Measurements from ENCODE around the gene SPSB2. TPM values are rescaled to one million over a fixed set of nuclear protein-coding genes. Genes with fewer than 3 reads are reported as not detected.

SPSB2 gene
- polyA plus RNA-seq, 1 donor from 2014 or later: 12.8 TPM

DNA sequence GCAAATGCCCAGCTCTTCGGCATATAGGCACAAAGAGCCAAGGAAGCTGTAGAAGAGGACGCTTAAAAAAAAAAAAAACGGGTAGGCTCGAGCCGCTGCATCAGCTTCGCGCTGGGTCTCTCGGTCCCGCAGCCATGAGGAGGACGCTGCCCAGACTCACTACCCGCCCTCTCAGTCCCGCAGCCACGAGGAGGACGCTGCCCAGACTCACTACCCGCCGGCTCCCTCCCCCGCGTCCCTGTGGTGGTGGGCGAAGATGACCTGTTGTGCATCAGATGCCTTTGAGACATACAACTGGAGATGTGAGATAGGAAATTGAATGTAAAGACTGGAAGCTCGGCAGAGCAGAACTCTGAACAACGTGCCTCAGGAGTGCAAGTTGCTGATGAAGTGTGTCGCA, 11.4 kb upstream of the SPSB2 start:
- Histone ChIP-seq H3K4me3 (ENCODE audit: low read length) (no peak overlapping the region), H3K9me3 (ENCODE audit: low read length) (no peaks in the 10 kb centered on the region), H3K9me2 (ENCODE audit: insufficient read depth, low read length) (no peaks in the 10 kb centered on the region), H2AFZ (ENCODE audit: low read depth, low read length) (no peak overlapping the region), H3K27me3 (ENCODE audit: insufficient read depth, low read depth, low read length) (no peaks in the 10 kb centered on the region), H3K9ac (ENCODE audit: low read length) (no peak overlapping the region), H3K36me3 (ENCODE audit: insufficient read depth, low read length) (no peaks in the 10 kb centered on the region), H3K79me2 (replicated peaks; ENCODE audit: insufficient read depth, low read length) (no peaks in the 10 kb centered on the region), H4K20me1 (ENCODE audit: insufficient read depth) (no peaks in the 10 kb centered on the region), H3K4me2 (ENCODE audit: low read length) (no peak overlapping the region), H3F3A (ENCODE audit: insufficient read depth, low read length, poor library complexity, severe bottlenecking) (no peaks in the 10 kb centered on the region), H3K27ac (ENCODE audit: low read length) (no peak overlapping the region)
- TF ChIP-seq MXI1 (conservative IDR thresholded peaks at IDR 0.05; ENCODE audit: poor library complexity, severe bottlenecking) (no peak), REST (IDR thresholded peaks at IDR 0.05; ENCODE audit: borderline replicate concordance) (no peak), EP300 (conservative IDR thresholded peaks at IDR 0.05; ENCODE audit: poor library complexity, severe bottlenecking) (no peak), RAD21 (conservative IDR thresholded peaks at IDR 0.05) (no peak), POLR2AphosphoS5 (IDR thresholded peaks at IDR 0.05) (no peak), SMC3 (conservative IDR thresholded peaks at IDR 0.05; ENCODE audit: poor library complexity) (no peak), EZH2 (IDR thresholded peaks at IDR 0.05; ENCODE audit: borderline replicate concordance, insufficient read depth, low read length, poor library complexity, severe bottlenecking) (no peak), TAF1 (IDR thresholded peaks at IDR 0.05; ENCODE audit: low read depth) (no peak)
- TF ChIP-seq, protein P1, sequence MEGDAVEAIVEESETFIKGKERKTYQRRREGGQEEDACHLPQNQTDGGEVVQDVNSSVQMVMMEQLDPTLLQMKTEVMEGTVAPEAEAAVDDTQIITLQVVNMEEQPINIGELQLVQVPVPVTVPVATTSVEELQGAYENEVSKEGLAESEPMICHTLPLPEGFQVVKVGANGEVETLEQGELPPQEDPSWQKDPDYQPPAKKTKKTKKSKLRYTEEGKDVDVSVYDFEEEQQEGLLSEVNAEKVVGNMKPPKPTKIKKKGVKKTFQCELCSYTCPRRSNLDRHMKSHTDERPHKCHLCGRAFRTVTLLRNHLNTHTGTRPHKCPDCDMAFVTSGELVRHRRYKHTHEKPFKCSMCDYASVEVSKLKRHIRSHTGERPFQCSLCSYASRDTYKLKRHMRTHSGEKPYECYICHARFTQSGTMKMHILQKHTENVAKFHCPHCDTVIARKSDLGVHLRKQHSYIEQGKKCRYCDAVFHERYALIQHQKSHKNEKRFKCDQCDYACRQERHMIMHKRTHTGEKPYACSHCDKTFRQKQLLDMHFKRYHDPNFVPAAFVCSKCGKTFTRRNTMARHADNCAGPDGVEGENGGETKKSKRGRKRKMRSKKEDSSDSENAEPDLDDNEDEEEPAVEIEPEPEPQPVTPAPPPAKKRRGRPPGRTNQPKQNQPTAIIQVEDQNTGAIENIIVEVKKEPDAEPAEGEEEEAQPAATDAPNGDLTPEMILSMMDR (IDR thresholded peaks at IDR 0.05; ENCODE audit: poor library complexity, severe bottlenecking): no peak

- Histone ChIP-seq H3K27me3 (ENCODE audit: insufficient read depth, low read depth, low read length) (no peaks in the 10 kb centered on the region), H3K36me3 (ENCODE audit: insufficient read depth, low read length) (no peaks in the 10 kb centered on the region), H3K27ac (ENCODE audit: low read length) (no peak overlapping the region), H3K9me3 (ENCODE audit: low read length) (no peaks in the 10 kb centered on the region), H3K9ac (ENCODE audit: low read length) (no peak overlapping the region), H3K4me2 (ENCODE audit: low read length) (no peak overlapping the region), H3K4me3 (ENCODE audit: low read length) (no peak overlapping the region), H3F3A (ENCODE audit: insufficient read depth, low read length, poor library complexity, severe bottlenecking) (no peaks in the 10 kb centered on the region), H2AFZ (ENCODE audit: low read depth, low read length) (no peak overlapping the region), H3K9me2 (ENCODE audit: insufficient read depth, low read length) (no peaks in the 10 kb centered on the region), H3K79me2 (replicated peaks; ENCODE audit: insufficient read depth, low read length) (no peaks in the 10 kb centered on the region), H4K20me1 (ENCODE audit: insufficient read depth) (no peaks in the 10 kb centered on the region)
- TF ChIP-seq EP300 (conservative IDR thresholded peaks at IDR 0.05; ENCODE audit: poor library complexity, severe bottlenecking): no peak
- TF ChIP-seq EZH2 (IDR thresholded peaks at IDR 0.05; ENCODE audit: borderline replicate concordance, insufficient read depth, low read length, poor library complexity, severe bottlenecking): no peak
- no peak for TF ChIP-seq RAD21 (conservative IDR thresholded peaks at IDR 0.05)
- TF ChIP-seq TAF1 (IDR thresholded peaks at IDR 0.05; ENCODE audit: low read depth): no peak
- no peak for TF ChIP-seq SMC3 (conservative IDR thresholded peaks at IDR 0.05; ENCODE audit: poor library complexity)
- TF ChIP-seq REST (IDR thresholded peaks at IDR 0.05; ENCODE audit: borderline replicate concordance): no peak
- no peak for TF ChIP-seq POLR2AphosphoS5 (IDR thresholded peaks at IDR 0.05)
These were observed 10.6 kb upstream of the SPSB2 start for GRCh38 chr12:6883683-6884082.
